GM18507 (cell line): ENCODE measurements around the gene GGN.

Experiments used
- DNase-seq: peaks from one replicate; pipeline ENCODE4 v3.0.0; 2011; ENCODE audit warnings: low read depth; ENCODE audit not compliant: insufficient read length; ENCODE audit errors: extremely low spot score
- FAIRE-seq: peaks from 2 replicates; lab custom pipeline; 2011; peaks lifted over from hg19 to GRCh38; lab: Jason Lieb, UNC

Gene GGN

GRCh38 chr19:38337360-38337653 lies 50.5 kb downstream of the GGN start:
- no peak for FAIRE-seq
- DNase-seq: no peak

DNA sequence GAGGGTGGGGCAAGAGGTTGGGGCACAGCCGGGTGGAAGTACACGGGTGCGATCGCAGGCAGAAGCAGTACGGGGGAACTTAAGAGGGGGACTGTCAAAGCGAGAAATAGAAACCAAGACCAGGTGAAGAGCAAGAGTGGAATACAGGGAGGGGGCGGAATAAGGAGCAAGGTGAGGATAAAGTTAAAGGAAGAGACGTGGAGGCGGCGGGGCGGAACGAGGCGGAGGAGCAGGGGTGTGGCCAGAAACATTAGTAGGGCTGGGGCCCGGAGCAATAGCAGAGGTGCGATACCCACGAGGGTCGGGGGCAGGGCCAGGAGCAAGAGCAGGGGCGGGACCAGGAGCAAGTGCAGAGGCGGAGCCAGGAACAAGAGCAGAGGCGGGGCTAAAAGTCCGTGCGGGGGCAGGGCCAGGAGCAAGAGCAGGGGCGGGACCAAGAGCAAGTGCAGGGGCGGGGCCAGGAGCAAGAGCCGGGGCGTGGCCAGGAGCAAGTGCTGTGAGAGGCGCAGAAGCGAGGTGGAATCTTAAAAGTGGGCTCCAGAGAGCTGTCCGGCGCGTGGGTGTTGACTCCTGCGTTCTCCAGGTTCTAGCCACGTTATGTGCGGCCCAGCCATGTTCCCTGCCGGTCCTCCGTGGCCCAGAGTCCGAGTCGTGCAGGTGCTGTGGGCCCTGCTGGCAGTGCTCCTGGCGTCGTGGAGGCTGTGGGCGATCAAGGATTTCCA lies 51.0 kb downstream of the GGN start:
- FAIRE-seq (no peak), DNase-seq (peak; percentile 89)

DNA sequence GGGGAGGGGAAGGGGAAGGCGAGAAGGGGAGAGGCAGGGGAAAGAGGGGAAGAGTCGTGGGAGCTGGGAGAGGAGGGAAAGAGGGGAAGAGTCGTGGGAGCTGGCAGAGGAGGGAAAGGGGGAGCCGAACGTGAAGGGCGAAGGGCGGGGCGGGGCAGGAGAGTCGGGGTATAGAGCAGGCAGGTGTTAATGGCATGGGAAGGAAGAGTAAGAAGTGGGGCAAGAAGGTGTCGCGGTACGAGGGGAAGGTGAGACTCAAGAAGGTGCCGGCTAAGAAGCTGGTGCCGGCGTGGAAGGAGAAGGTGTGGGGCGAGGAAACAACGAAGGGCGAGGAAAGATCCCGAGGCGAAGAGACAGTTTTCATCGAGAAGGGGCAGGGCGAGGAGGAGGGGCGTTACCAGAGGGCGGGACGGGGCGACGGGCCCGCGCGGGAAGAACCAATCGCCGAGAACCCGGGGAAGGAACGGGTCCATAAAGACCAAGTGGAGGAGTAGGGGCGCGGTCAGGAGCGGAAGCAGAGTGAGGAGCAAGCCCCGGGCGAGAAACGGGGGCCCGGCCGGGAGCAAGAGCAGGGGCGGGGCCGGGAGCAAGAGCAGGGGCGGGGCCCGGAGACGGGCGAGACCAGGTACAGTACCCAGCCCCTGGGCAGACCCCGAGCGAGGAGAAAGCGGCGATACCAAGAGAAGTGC lies 51.7 kb downstream of the GGN start:
- no peak for FAIRE-seq

More for the DNA sequence above, 51.7 kb downstream of the GGN start:
- DNase-seq: peak; percentile 91
